Fibroblast of lung (primary cell): ENCODE results near the gene APH1B. TPM values are rescaled to one million over a fixed set of nuclear protein-coding genes. Genes with fewer than 3 reads are reported as not detected.

Experiments
- DNase-seq, 2 donors: peaks; one replicate each; pipeline versions ENCODE4 v3.0.0 to v3.0.0-alpha.2; 2010; ENCODE audit warnings: low read depth in 2 of 2
- H2AFZ ChIP-seq: 2 replicates; pipeline ENCODE4 v1.5.1; 2012; ENCODE audit warnings: low read length, control low read depth, inconsistent platforms
- H3K27ac ChIP-seq: 2 replicates; pipeline ENCODE4 v1.5.1; 2011; ENCODE audit warnings: low read length, control low read depth; ENCODE audit not compliant: insufficient read depth
- H3K27me3 ChIP-seq: 2 replicates; pipeline ENCODE4 v1.5.1; 2011; ENCODE audit warnings: mild to moderate bottlenecking, low read length; ENCODE audit not compliant: control insufficient read depth, insufficient read depth
- H3K36me3 ChIP-seq: 2 replicates; pipeline ENCODE4 v1.5.1; 2011; ENCODE audit warnings: low read length; ENCODE audit not compliant: control insufficient read depth, insufficient read depth
- H3K4me1 ChIP-seq: 2 replicates; pipeline ENCODE4 v1.5.1; 2011; ENCODE audit warnings: low read length; ENCODE audit not compliant: control insufficient read depth, insufficient read depth; ENCODE audit errors: extremely low read depth
- H3K4me2 ChIP-seq: 2 replicates; pipeline ENCODE4 v1.5.1; 2011; ENCODE audit warnings: low read length, control low read depth; ENCODE audit not compliant: insufficient read depth; ENCODE audit errors: extremely low read depth
- H3K4me3 ChIP-seq, 4 experiments: fragments of 200-600 bp in 1 of 4; sonication (generic) in 1 of 4; replicated peaks in 1 of 4; 2 replicates each; pipeline ENCODE4 v1.5.1; 2011 to 2016; ENCODE audit warnings: low read length in 4 of 4, low read depth in 3 of 4, mild to moderate bottlenecking in 3 of 4, control low read depth in 2 of 4, inconsistent platforms in 1 of 4, mixed read lengths in 1 of 4; ENCODE audit not compliant: insufficient read depth in 1 of 4; ENCODE audit errors: control extremely low read depth in 1 of 4
- H3K79me2 ChIP-seq: 2 replicates; pipeline ENCODE4 v1.5.1; 2012; ENCODE audit warnings: mild to moderate bottlenecking, low read length, inconsistent platforms; ENCODE audit not compliant: control insufficient read depth, insufficient read depth
- H3K9ac ChIP-seq: 2 replicates; pipeline ENCODE4 v1.5.1; 2011; ENCODE audit warnings: mild to moderate bottlenecking, low read length, control low read depth; ENCODE audit not compliant: insufficient read depth
- H3K9me3 ChIP-seq: 2 replicates; pipeline ENCODE4 v1.5.1; 2012; ENCODE audit warnings: low read depth, low read length; ENCODE audit not compliant: control insufficient read depth, insufficient read depth
- H4K20me1 ChIP-seq: 2 replicates; pipeline ENCODE4 v1.5.1; 2011; ENCODE audit warnings: low read length; ENCODE audit not compliant: control insufficient read depth, insufficient read depth; ENCODE audit errors: extremely low read depth
- EZH2 ChIP-seq: IDR thresholded peaks from 2 replicates; pipeline ENCODE4 v1.5.1; 2012; ENCODE audit warnings: low read length, control low read depth, mild to moderate bottlenecking; ENCODE audit errors: missing control alignments
- polyA plus RNA-seq, 2 donors: library from polyadenylated mRNA; depleted of rRNA in 1 of 2; stranded (reverse) in 1 of 2; unstranded in 1 of 2; fragments of >200 nt; gene quantifications; 2 replicates each; pipeline ENCODE4 v1.2.1, GENCODE V29; 2011 to 2012; ENCODE audit warnings: missing spikeins in 1 of 2
- total RNA-seq: library from RNA; depleted of rRNA; stranded (reverse); fragments of >200 nt; gene quantifications from 2 replicates; pipeline ENCODE4 v1.2.1, GENCODE V29; 2014
- TF ChIP-seq, protein P1 (sequence below), 2 donors: IDR thresholded peaks in 1 of 2; conservative IDR thresholded peaks in 1 of 2; 1 replicate in 1 of 2; 2 replicates in 1 of 2; pipeline ENCODE4 v1.5.1; 2011 to 2012; ENCODE audit warnings: low read length in 2 of 2, control low read depth in 1 of 2, inconsistent platforms in 1 of 2, low read depth in 1 of 2, mild to moderate bottlenecking in 1 of 2

The APH1B gene
- total and polyA plus RNA-seq, 2 donors (not counting 1 experiment from before 2014, with no cell fraction given): 23.5 to 32.2 TPM

DNA sequence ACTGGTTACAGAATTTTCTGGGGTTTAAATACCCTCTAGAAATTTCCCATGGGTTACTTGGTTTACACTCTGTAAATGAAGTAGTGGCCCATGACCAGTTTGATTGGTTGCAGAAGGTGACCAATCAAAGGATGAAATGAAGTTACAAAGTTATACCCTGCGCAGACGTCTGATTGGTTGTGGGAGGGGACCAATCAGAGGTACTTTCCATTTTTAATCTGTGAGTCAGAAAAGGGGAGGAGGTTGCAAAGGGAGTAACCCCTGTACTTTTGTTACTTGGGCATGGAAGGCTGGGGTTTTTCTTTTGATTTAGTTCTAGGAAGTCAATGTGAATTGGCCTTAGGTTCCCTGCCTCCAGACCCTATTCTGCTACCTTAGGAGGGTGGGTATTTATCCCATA is 18.7 kb upstream of the APH1B start:
- H3K4me2 ChIP-seq: no peak overlapping the region
- peaks cover 3% of the 10 kb centered on the region for H3K79me2 ChIP-seq
- TF ChIP-seq EZH2: no peak
- TF ChIP-seq, protein P1, sequence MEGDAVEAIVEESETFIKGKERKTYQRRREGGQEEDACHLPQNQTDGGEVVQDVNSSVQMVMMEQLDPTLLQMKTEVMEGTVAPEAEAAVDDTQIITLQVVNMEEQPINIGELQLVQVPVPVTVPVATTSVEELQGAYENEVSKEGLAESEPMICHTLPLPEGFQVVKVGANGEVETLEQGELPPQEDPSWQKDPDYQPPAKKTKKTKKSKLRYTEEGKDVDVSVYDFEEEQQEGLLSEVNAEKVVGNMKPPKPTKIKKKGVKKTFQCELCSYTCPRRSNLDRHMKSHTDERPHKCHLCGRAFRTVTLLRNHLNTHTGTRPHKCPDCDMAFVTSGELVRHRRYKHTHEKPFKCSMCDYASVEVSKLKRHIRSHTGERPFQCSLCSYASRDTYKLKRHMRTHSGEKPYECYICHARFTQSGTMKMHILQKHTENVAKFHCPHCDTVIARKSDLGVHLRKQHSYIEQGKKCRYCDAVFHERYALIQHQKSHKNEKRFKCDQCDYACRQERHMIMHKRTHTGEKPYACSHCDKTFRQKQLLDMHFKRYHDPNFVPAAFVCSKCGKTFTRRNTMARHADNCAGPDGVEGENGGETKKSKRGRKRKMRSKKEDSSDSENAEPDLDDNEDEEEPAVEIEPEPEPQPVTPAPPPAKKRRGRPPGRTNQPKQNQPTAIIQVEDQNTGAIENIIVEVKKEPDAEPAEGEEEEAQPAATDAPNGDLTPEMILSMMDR (conservative IDR thresholded peaks at IDR 0.05 in 1 of 2, IDR thresholded peaks at IDR 0.05 in 1 of 2; ENCODE audit: low read depth in 1 of 2, low read length in 2 of 2): no peak
- H2AFZ ChIP-seq: no peak overlapping the region
- no peak overlapping the region for H3K9ac ChIP-seq
- H3K9me3 ChIP-seq: no peaks in the 10 kb centered on the region
- no peak overlapping the region for H3K27ac ChIP-seq
- peaks cover 6% of the 10 kb centered on the region for H3K36me3 ChIP-seq
- DNase-seq: no peak
- H4K20me1 ChIP-seq: no peaks in the 10 kb centered on the region
- no peaks in the 10 kb centered on the region for H3K27me3 ChIP-seq
- H3K4me3 ChIP-seq: no peak overlapping the region
- peaks cover 14% of the 10 kb centered on the region for H3K4me1 ChIP-seq

DNA sequence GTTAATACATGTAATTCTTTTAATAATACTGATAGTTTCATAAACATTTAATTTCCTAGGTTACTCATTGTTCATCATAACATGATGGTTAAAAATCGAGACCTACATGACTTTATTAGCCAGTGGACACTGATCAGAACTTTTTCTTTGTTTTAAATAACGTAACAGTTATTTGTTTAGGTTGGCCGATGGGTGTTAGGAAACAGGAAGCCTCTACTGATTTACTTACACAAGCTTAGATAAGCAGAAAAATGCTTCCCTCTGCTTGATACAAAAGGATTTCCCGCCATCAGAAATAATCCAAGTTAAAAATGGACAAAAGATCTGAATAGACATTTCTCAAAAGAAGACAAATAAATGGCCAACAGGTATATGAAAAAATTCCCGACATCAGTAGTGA is 16.6 kb upstream of the APH1B start:
- Histone ChIP-seq H3K9me3 (no peaks in the 10 kb centered on the region), H3K79me2 (no peaks in the 10 kb centered on the region), H2AFZ (no peak overlapping the region), H3K27ac (no peak overlapping the region), H3K4me3 (no peak overlapping the region), H3K36me3 (peaks cover 7% of the 10 kb centered on the region), H3K27me3 (no peaks in the 10 kb centered on the region), H3K4me1 (peaks cover 9% of the 10 kb centered on the region), H4K20me1 (no peaks in the 10 kb centered on the region), H3K9ac (no peak overlapping the region), H3K4me2 (no peak overlapping the region)
- no peak for DNase-seq
- TF ChIP-seq, protein P1 (conservative IDR thresholded peaks at IDR 0.05 in 1 of 2, IDR thresholded peaks at IDR 0.05 in 1 of 2; ENCODE audit: low read depth in 1 of 2, low read length in 2 of 2): no peak
- no peak for TF ChIP-seq EZH2

DNA sequence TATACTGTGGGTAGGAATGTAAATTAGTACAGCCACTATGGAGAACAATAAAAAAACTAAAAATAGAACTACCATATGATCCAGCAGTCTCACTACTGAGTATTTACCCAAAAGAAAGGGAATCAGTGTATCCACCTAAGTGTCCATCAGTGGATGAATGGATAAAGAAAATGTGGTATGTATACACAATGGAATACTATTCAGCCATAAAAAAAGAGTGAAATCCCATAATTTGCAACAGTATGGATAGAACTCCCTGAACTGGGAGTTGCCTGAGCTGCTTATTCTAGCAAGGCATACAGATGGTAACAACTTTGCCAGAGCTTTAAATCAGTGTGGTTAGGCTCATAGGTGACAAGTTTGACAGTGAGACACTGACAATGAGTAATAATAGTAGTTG is 16.1 kb upstream of the APH1B start:
- Histone ChIP-seq H3K27me3 (no peaks in the 10 kb centered on the region), H3K4me1 (peaks cover 6% of the 10 kb centered on the region), H2AFZ (no peak overlapping the region), H3K4me3 (no peak overlapping the region), H3K27ac (no peak overlapping the region), H3K4me2 (no peak overlapping the region), H4K20me1 (no peaks in the 10 kb centered on the region), H3K36me3 (peaks cover 7% of the 10 kb centered on the region), H3K9ac (no peak overlapping the region), H3K9me3 (no peaks in the 10 kb centered on the region), H3K79me2 (no peaks in the 10 kb centered on the region)
- TF ChIP-seq, protein P1 (conservative IDR thresholded peaks at IDR 0.05 in 1 of 2, IDR thresholded peaks at IDR 0.05 in 1 of 2; ENCODE audit: low read depth in 1 of 2, low read length in 2 of 2): no peak
- no peak for TF ChIP-seq EZH2
- no peak for DNase-seq
